HG03378 (cell line): ENCODE measurements around the gene SMIM9.
"Not testable (repeated sequence)": the region's sequence is repeated elsewhere in the genome, so short reads cannot be mapped to it uniquely, and the experiment has no call there.

ENCODE experiments used
- ATAC-seq: cut with Tn5 transposase; IDR thresholded peaks from one replicate; pipeline ENCODE4 v1.9.1; 2021; ENCODE audit warnings: mild to moderate bottlenecking, moderate library complexity; ENCODE audit not compliant: unreplicated experiment

Gene SMIM9

DNA sequence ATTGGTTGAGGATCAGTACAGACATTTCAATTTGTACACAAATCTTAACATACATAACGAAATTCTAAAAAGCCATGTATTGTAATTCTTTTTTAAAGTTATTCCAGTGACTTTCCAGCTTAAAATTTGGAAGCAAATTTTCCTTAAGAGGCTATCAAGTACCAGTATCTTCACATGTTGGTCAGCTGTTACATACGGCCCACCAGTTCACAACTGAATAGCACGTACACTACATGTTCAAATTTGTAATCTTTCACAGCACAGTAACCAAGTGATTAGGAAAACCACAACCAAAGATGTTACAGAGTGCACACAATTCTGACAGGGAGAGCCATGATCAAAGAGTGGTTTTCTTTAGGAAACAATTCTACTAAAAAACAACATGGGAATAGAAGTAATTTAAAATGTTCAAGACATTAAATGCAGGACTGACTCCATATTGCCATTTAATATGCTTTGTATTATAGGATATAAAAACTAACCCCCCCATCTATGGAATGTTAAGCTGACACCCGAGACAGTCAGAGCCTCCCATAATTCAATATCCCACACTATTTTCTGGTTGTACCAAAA is 18.1 kb downstream of the SMIM9 start:
- not testable (repeated sequence) for ATAC-seq

DNA sequence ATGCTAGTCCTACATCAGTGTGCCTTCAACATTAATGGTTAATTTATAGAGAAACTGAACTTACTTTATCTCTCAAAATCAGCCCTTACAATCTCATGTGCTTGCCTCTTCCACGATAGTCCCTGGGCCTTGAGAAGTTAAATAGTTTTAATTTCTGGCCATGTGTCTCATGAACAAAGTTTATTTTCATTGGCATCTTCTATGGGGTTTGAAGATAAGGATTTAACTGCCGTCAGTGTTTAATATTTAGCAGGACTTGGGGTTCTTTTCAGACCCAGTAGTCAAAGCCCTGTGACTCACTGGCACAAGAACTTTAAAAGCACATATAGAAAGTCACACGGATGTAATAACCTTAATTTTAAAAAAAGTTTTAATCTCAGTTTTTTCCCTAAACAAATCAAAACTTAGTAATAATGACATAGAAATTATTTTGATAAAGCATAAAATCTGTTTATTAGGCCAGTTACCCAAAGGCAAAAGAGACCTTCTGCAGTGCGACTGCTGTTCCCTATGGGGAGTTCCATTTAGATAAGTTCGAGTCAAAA is 19.1 kb downstream of the SMIM9 start:
- no peak for ATAC-seq

- no peak for ATAC-seq
Measured at GRCh38 chrX:154813801-154814200, 20.7 kb downstream of the SMIM9 start.

DNA sequence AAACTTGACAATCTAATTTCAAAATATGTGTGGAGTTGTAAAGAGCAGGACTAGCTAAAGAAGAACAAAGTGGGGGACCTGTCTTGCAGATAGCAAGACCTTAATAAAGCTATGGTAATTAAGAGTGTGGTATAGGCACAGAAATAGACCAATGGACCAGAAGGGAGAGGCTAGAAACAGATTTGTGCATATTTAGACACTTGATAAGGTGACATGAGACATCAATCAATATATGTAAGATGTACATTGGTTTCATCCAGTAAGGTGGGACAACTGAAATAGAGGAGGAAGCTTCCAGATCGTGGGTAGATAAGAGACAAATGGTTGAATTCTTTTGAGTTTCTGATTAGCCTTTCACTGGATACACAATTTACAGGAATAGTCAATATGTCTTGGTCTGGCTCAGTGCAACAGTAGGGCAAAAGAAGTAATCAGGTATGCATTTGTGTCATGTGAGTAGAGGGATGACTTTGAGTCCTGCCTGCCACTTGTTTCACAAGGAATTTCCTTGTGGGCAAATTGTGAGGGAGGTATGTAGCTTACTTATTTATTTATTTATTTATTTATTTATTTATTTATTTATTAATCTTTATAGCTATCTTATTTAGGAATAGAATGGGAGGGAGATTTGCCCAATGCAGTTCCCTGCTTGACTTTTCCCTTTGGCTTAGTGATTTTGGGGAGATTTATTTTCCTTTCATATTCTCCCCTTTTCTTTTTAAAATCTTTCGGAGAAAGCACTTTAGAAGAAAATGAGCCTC is 21.9 kb downstream of the SMIM9 start:
- ATAC-seq, result no peak

DNA sequence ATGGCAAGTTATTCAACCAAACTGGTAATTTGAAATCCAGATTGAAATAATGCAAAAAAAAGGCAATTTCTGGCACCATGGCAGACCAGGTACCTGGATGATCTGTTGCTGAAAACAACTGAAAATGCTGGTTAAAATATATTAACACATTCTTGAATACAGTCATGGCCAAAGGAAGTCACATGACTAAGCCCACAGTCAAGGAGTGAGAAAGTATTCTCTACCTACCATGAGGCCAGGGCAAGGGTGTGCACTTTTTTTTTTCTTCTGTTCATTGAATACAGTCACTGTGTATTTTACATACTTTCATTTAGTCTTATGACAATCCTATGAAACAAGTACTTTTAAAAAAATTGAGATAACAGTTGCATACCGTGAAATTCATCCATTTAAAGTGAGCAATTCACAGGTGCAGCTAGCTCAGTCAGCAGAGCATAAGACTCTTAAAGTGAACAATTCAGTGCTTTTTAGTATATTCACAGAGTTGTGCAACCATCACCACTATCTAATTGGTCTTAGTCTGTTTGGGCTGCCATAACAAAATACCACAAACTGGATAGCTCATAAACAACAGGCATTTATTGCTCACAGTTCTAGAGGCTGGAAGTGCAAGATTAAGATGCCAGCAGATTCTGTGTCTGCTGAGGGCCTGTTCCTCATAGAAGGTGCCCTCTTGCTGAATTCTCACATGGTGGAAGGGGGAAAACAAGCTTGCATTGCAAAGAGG is 24.4 kb downstream of the SMIM9 start:
- no peak for ATAC-seq

DNA sequence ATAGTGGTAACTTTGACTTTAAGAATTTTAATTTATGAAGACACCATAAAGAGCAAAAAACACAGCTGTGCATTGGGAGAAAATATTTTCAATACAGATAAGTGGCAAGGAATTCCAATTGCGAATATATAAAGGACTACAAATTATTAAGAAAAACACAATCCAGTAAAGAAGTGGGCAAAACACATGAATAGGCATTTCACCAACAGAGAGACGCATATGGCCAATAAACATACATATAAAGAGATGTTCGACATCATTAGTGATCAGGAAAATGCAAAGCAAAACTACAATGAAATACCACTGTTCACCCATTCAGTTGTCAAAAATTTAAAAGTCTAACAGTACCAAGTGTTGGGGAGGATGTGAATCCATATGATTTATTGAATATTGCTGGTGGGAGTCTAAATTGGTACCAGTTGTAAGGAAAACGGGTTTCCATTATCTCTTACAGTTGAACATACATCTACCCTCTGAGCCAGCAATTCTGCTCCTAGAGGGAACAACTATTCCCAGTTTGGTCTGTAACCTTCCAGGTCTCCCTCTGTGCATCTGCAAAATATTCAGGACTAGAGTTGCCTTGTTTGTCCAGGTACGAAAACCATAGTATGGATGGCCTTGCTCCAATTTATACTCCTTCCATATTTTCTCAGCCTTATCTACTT is 27.5 kb downstream of the SMIM9 start:
- no peak for ATAC-seq

DNA sequence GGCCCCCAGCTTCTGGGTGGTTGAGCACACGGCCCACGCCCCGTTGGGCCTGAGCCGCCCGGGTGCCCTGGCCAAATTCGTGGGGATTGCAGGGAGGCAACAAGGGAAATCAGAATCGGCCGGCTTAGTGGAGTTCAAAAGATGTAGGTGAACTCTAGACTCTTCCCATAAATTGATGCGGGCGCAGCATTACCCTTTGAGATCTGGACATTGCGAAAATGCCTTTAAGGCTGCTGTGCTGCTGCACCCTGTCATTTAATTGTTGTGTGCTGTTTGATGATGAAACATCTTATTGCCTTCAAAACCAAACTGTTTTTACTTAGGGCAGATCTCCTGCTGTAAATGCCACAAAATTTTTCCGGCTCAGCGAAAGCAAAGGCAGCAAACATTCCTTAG is 28.8 kb downstream of the SMIM9 start:
- ATAC-seq, result peak; percentile 13

- peak; percentile 52 for ATAC-seq
Measured at GRCh38 chrX:154804957-154805695, 29.3 kb downstream of the SMIM9 start, which contains the start of gene MPP1. TSS of gene MPP1 (minus strand) at chrX:154805485. CDS start at chrX:154805373, 112 bp downstream.

DNA sequence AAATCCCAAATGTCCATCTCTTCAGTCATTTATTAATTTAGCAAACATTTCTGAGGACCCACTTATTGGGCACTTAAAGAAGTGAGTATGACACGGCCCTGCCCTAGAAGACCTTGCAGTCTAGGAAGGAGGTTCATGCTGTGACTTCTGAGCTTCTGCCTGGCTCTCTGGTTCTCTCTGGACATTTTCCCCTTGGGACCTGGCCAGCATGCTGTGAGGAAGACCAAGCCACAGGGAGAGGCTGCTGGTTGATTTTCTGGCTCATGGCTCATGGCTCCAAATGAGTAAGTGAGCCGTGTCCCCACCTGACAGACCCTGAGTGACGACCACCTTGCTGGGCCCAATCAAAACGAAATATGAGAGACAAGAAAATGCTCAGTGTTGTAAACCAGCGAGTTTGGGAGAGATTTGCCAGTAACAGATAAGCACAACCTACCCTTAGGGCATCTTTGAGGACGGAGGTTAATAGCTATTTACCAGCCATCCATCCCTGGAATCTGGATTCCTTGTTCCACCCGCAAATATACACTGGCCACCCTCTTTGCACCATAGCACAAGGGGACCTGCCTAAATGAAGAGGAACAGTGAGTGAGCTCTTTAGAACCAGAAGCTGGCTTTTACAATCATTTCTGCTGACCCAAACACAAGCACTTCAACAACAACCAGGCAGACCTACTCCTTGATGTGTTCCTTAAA is 30.1 kb downstream of the SMIM9 start:
- ATAC-seq, result no peak

GRCh38 chrX:154802947-154803346 is 31.5 kb downstream of the SMIM9 start:
- ATAC-seq, result no peak

DNA sequence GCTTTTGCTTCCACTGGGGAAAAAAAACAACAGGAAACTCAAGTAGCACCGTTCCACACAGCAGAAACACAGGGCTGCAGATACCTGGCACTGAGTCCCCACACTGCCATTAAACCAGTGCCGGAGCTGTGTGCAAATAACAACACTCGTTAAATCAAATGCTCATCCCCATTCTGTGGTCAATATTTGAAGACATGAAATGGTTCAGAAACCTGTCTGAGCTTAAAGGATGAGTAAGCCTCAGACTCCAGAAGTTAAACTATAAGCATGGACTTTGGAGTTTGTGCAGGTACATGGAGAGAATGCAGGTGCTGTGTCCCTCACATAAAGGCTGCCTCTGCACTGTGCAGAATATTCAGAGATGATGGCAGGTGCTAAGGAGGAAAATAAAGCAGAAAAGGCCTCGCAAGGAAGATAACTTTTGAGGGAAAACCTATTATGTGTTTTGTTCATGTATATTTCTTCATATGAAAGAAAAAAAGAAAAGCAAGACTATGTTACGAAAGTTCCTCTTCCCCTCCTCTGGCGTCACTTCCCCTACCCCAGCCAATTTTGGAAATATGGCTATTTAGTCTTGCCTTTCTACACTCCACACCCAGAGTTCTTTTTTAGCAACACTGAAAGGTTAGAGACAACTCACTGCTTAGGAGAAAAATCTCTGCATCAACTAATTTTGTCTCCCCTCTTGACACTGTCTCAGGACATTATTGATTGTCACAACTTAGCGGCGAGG is 33.8 kb downstream of the SMIM9 start:
- no peak for ATAC-seq

DNA sequence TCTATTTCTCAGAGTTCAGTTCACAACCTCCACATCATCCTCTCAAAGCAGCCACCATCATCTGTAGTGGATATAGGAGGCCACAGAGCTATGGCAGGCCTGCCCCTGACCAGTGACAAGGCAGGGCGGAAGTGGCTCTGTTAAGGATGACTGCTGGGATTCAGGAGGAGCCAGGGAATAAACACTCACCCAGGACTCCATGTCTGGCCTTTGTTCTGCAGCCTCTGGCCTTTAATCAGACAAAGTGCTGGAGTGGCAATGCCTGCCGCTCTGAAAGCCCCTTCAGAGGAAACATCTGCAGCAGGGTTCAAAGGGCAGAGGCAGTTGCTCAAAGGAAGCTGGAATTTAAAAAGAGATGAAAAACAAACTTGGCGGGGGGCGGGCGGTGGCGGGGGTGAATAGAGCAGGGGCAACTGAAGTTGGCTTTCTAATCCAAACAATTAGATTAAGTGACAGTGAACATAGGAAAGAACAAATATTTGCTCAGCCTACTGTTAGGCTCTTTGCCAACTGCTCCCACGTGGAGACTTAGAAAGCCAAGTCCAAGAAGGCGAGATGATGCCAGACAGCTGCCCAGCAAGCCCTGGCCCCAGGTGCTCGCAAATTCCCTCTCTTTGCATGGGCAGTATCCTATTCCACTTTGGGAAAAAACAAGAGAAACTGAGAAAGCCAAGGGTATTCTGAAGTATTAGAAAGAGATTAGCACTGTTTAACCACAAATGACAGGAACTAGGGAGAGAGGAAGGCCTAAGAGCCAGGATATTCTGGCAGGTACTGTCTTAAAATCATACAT is 34.7 kb downstream of the SMIM9 start:
- no peak for ATAC-seq

- ATAC-seq, result no peak
Measured at GRCh38 chrX:154797006-154797405, 37.5 kb downstream of the SMIM9 start.

GRCh38 chrX:154795016-154795415 is 39.4 kb downstream of the SMIM9 start:
- ATAC-seq, result no peak

- ATAC-seq, result no peak
Measured at GRCh38 chrX:154793084-154793795, 41.2 kb downstream of the SMIM9 start.

DNA sequence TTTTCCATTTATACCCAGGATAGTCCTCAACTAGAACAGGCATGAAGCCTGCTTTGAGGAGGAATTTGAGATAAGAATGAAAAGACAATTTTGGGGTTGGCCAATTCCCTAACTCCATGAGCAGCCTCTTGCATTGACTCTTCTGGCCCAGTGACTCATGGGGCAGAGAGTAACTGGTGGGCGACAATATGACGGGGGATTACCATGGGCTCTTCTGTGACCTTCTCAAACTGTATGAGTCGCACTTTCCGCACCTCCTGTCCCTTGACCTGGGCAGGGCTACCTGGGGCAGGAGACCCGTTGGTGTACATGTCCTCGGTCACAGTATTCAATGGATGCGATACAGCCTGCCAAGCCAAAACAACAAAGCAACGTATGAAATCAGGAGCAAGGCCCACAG is 42.5 kb downstream of the SMIM9 start:
- no peak for ATAC-seq

GRCh38 chrX:154791467-154791866 is 43.0 kb downstream of the SMIM9 start:
- ATAC-seq, result no peak

GRCh38 chrX:154785716-154786115 is 48.7 kb downstream of the SMIM9 start:
- no peak for ATAC-seq
